Measurements from ENCODE around the gene HOXC12.

The HOXC12 gene

GRCh38 chr12:53973236-53974042 is 18.7 kb downstream of the HOXC12 start:
- no peak for ATAC-seq

- peak in 1 of 2 donors; percentile 56 for ATAC-seq
Observed at GRCh38 chr12:53974084-53975063, 19.7 kb downstream of the HOXC12 start, which contains the start of gene HOTAIR. Gene HOTAIR (minus strand): TSS chr12:53974954.

- ATAC-seq = no peak
Observed at GRCh38 chr12:53975064-53975471, 20.4 kb downstream of the HOXC12 start.

GRCh38 chr12:53975479-53976152 is 20.9 kb downstream of the HOXC12 start:
- no peak for ATAC-seq

GRCh38 chr12:53976172-53976822 is 21.6 kb downstream of the HOXC12 start:
- no peak for ATAC-seq

- ATAC-seq = no peak
Observed at GRCh38 chr12:53976823-53977595, 22.3 kb downstream of the HOXC12 start.

GRCh38 chr12:53977596-53978445 is 23.1 kb downstream of the HOXC12 start:
- no peak for ATAC-seq

GRCh38 chr12:53978477-53979356 is 24.0 kb downstream of the HOXC12 start:
- ATAC-seq = no peak

- ATAC-seq = no peak
Observed at GRCh38 chr12:53980104-53980801, 25.6 kb downstream of the HOXC12 start.

GRCh38 chr12:53980802-53981496 is 26.2 kb downstream of the HOXC12 start:
- no peak for ATAC-seq

- ATAC-seq = no peak
Observed at GRCh38 chr12:53981634-53982565, 27.2 kb downstream of the HOXC12 start.

- ATAC-seq = no peak
Observed at GRCh38 chr12:53982648-53983567, 28.2 kb downstream of the HOXC12 start.

- no peak for ATAC-seq
Observed at GRCh38 chr12:53983568-53983949, 28.9 kb downstream of the HOXC12 start.

GRCh38 chr12:53983950-53984572 is 29.4 kb downstream of the HOXC12 start:
- no peak for ATAC-seq
